Body of pancreas (tissue), 4 donors: Measurements from ENCODE around the gene PLCH1.

ENCODE experiments used
- CTCF ChIP-seq, 7 experiments: fragments of 450-650 bp in 4 of 7; fragments of 200-600 bp in 3 of 7; sonication (generic) in 3 of 7; IDR thresholded peaks; one replicate each; pipeline ENCODE4 v1.5.1; 2016 to 2019; ENCODE audit warnings: antibody characterized with exemption in 7 of 7
- POLR2A ChIP-seq, 3 donors: fragments of 450-650 bp; IDR thresholded peaks; one replicate each; pipeline ENCODE4 v1.6.1; 2016; ENCODE audit warnings: antibody characterized with exemption in 3 of 3, mild to moderate bottlenecking in 2 of 3

DNA sequence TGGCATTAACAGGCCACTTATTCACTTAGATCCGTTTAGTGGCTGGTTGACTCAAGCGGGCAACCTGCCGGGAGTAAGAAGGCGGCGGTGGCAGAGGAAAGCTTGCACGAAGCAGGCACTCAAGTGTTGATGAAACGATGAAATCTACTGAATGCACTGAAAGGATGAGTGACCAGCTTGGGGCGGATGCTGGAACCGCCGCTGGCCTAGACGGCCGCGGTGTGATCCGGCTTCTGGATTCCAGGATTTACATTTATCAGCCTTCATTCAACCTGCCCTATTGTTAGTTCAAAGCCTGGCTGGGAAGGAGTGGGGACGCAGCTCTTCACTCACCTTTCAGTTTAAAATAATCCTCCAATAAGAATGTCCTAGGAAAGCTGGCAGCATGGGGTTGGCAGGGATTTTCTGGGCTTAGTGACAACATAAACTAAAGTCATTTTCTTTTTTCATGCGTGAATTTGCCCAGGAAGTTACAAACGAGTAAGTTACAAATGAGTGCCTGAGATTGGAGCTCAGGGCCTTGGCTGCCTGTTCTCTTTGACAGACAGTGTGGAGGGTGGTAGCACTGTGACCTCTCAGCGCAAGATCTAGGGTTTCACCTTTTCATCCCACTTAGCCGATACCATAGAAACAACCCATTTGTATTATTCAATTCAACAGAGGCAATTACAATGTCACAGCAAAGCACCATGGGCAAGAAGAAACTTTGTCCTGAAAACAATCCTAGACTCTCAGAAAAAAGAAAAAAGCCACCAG, 1.1 kb upstream of the PLCH1 start:
- no peak for TF ChIP-seq CTCF (IDR thresholded peaks at IDR 0.05)
- TF ChIP-seq POLR2A (IDR thresholded peaks at IDR 0.05), result no peak
